H9 (cell line): ENCODE results near the gene CFC1B. TPM values are rescaled to one million over a fixed set of nuclear protein-coding genes. Genes with fewer than 3 reads are reported as not detected.
"Not testable (repeated sequence)": the region's sequence is repeated elsewhere in the genome, so short reads cannot be mapped to it uniquely, and the experiment has no call there.

ENCODE experiments used
- DNase-seq: peaks from one replicate; pipeline ENCODE4 v3.0.0-alpha.2; 2017
- H2AFZ ChIP-seq: one replicate; pipeline ENCODE4 v1.6.1; 2013; ENCODE audit warnings: mild to moderate bottlenecking, low read length, control low read depth, moderate library complexity
- H2AK5ac ChIP-seq: 2 replicates; pipeline ENCODE4 v1.6.1; 2013; ENCODE audit warnings: low read length, control low read depth, mixed read lengths; ENCODE audit not compliant: insufficient read length
- H2BK120ac ChIP-seq: one replicate; pipeline ENCODE4 v1.6.1; 2013; ENCODE audit warnings: low read depth, mild to moderate bottlenecking, low read length, control low read depth, inconsistent platforms; ENCODE audit not compliant: poor library complexity, severe bottlenecking
- H2BK12ac ChIP-seq: 2 replicates; pipeline ENCODE4 v1.6.1; 2013; ENCODE audit warnings: low read length, control low read depth, mixed read lengths, low read depth; ENCODE audit not compliant: insufficient read length
- H2BK15ac ChIP-seq: 2 replicates; pipeline ENCODE4 v1.6.1; 2013; ENCODE audit warnings: low read depth, low read length, control low read depth
- H2BK20ac ChIP-seq: one replicate; pipeline ENCODE4 v1.6.1; 2013; ENCODE audit warnings: low read depth, mild to moderate bottlenecking, low read length, control low read depth, inconsistent platforms; ENCODE audit not compliant: poor library complexity, severe bottlenecking
- H2BK5ac ChIP-seq: 2 replicates; pipeline ENCODE4 v1.6.1; 2013; ENCODE audit warnings: low read length, control low read depth, mixed read lengths; ENCODE audit not compliant: insufficient read length
- H3K14ac ChIP-seq: 2 replicates; pipeline ENCODE4 v1.6.1; 2013; ENCODE audit warnings: low read length, control low read depth; ENCODE audit not compliant: insufficient read depth
- H3K18ac ChIP-seq: 2 replicates; pipeline ENCODE4 v1.6.1; 2013; ENCODE audit warnings: low read depth, mild to moderate bottlenecking, mixed read lengths, low read length, control low read depth; ENCODE audit not compliant: insufficient read length
- H3K23ac ChIP-seq: 2 replicates; pipeline ENCODE4 v1.6.1; 2013; ENCODE audit warnings: low read length, control low read depth, mixed read lengths, low read depth; ENCODE audit not compliant: insufficient read length
- H3K23me2 ChIP-seq: 2 replicates; pipeline ENCODE4 v1.6.1; 2013; ENCODE audit warnings: low read depth, mild to moderate bottlenecking, mixed read lengths, low read length, control low read depth; ENCODE audit not compliant: insufficient read length, poor library complexity, severe bottlenecking
- H3K27ac ChIP-seq: 2 replicates; pipeline ENCODE4 v1.5.1; 2013; ENCODE audit warnings: low read length, control low read depth, mixed read lengths, low read depth; ENCODE audit not compliant: insufficient read length
- H3K27me3 ChIP-seq: 2 replicates; pipeline ENCODE4 v1.6.1; 2013; ENCODE audit warnings: low read length, control low read depth, inconsistent platforms; ENCODE audit not compliant: insufficient read depth
- H3K4ac ChIP-seq: 2 replicates; pipeline ENCODE4 v1.6.1; 2013; ENCODE audit warnings: low read depth, mild to moderate bottlenecking, control low read depth, inconsistent platforms, low read length, moderate library complexity
- H3K4me1 ChIP-seq: 2 replicates; pipeline ENCODE4 v1.6.1; 2013; ENCODE audit warnings: low read length, control low read depth, inconsistent platforms; ENCODE audit not compliant: insufficient read depth
- H3K4me2 ChIP-seq: 2 replicates; pipeline ENCODE4 v1.6.1; 2013; ENCODE audit warnings: low read length, control low read depth, mixed read lengths; ENCODE audit not compliant: insufficient read length, insufficient read depth
- H3K56ac ChIP-seq: 2 replicates; pipeline ENCODE4 v1.6.1; 2013; ENCODE audit warnings: low read depth, mild to moderate bottlenecking, mixed read lengths, low read length, control low read depth; ENCODE audit not compliant: insufficient read length
- H3K79me1 ChIP-seq: 2 replicates; pipeline ENCODE4 v1.6.1; 2013; ENCODE audit warnings: low read depth, mild to moderate bottlenecking, moderate library complexity, low read length, control low read depth, inconsistent platforms; ENCODE audit not compliant: insufficient read depth, poor library complexity, severe bottlenecking
- H3K79me2 ChIP-seq: 2 replicates; pipeline ENCODE4 v1.6.1; 2013; ENCODE audit warnings: low read length, control low read depth, inconsistent platforms; ENCODE audit not compliant: insufficient read depth
- H3K9ac ChIP-seq: 2 replicates; pipeline ENCODE4 v1.6.1; 2013; ENCODE audit warnings: low read length, control low read depth, mixed read lengths; ENCODE audit not compliant: insufficient read length; ENCODE audit errors: extremely low read depth
- H3K9me3 ChIP-seq: one replicate; pipeline ENCODE4 v1.6.1; 2013; ENCODE audit warnings: low read depth, low read length, inconsistent platforms; ENCODE audit not compliant: control insufficient read depth
- H3T11ph ChIP-seq: one replicate; pipeline ENCODE4 v1.6.1; 2013; ENCODE audit warnings: mild to moderate bottlenecking, low read length, control low read depth, inconsistent platforms
- H4K20me1 ChIP-seq: one replicate; pipeline ENCODE4 v1.6.1; 2013; ENCODE audit not compliant: control insufficient read depth, insufficient read length, insufficient read depth
- H4K5ac ChIP-seq: 2 replicates; pipeline ENCODE4 v1.6.1; 2013; ENCODE audit warnings: low read depth, mild to moderate bottlenecking, mixed read lengths, low read length, control low read depth; ENCODE audit not compliant: insufficient read length
- H4K8ac ChIP-seq: replicated peaks from 2 replicates; pipeline ENCODE4 v1.6.1; 2013; ENCODE audit warnings: low read length, control low read depth, mixed read lengths, low read depth; ENCODE audit not compliant: insufficient read length
- H4K91ac ChIP-seq: 2 replicates; pipeline ENCODE4 v1.6.1; 2013; ENCODE audit warnings: low read depth, mild to moderate bottlenecking, moderate library complexity, mixed read lengths, low read length, control low read depth; ENCODE audit not compliant: insufficient read length
- H3K27ac Mint-ChIP-seq, 3 experiments: 2 replicates in 2 of 3; 3 replicates in 1 of 3; pipeline ENCODE4 v1.8.0; 2020 to 2021; ENCODE audit warnings: mixed read lengths in 3 of 3, mild to moderate bottlenecking in 1 of 3, moderate library complexity in 1 of 3
- H3K27me3 Mint-ChIP-seq: 2 replicates; pipeline ENCODE4 v1.8.0; 2021; ENCODE audit warnings: low read depth, mild to moderate bottlenecking, moderate library complexity, mixed read lengths
- H3K36me3 Mint-ChIP-seq, 3 experiments: 2 replicates in 2 of 3; 3 replicates in 1 of 3; pipeline ENCODE4 v1.8.0; 2020 to 2021; ENCODE audit warnings: low read depth in 3 of 3, mixed read lengths in 3 of 3; ENCODE audit not compliant: insufficient read depth in 1 of 3
- H3K4me1 Mint-ChIP-seq, 2 experiments: 2 replicates each; pipeline ENCODE4 v1.8.0; 2020; ENCODE audit warnings: mixed read lengths in 2 of 2
- H3K4me3 Mint-ChIP-seq, 2 experiments: 2 replicates in 1 of 2; 3 replicates in 1 of 2; pipeline ENCODE4 v1.8.0; 2020 to 2021; ENCODE audit warnings: mild to moderate bottlenecking in 2 of 2, mixed read lengths in 2 of 2, moderate library complexity in 1 of 2
- H3K9me3 Mint-ChIP-seq, 2 experiments: 2 replicates in 1 of 2; 3 replicates in 1 of 2; pipeline ENCODE4 v1.8.0; 2020; ENCODE audit warnings: mild to moderate bottlenecking in 2 of 2, mixed read lengths in 2 of 2, moderate library complexity in 1 of 2
- WGBS: extraction: QIAGEN DNeasy Blood & Tissue Kit; methylation state at CpG from one replicate; pipeline ENCODE4 v1.1.7; 2013; ENCODE audit warnings: missing lambda C conversion rate, low lambda C conversion rate, mixed read lengths; ENCODE audit not compliant: insufficient read length; ENCODE audit errors: extremely low coverage; 5-methylcytosine and 5-hydroxymethylcytosine counted together
- total RNA-seq: library from RNA; stranded (reverse); gene quantifications from 2 replicates; pipeline ENCODE4 v1.2.1, GENCODE V29; 2021

CFC1B gene
- total RNA-seq, 1 experiment from 2014 or later = not detected

- not testable (repeated sequence) for H3K27ac ChIP-seq, H3K9ac ChIP-seq, H3K27me3 ChIP-seq, H2BK20ac ChIP-seq, H3K4ac ChIP-seq, H3K4me3 Mint-ChIP-seq, H3K18ac ChIP-seq, H3K4me1 Mint-ChIP-seq, H3K79me1 ChIP-seq, H3K23ac ChIP-seq, H4K20me1 ChIP-seq, H3K4me2 ChIP-seq, H4K8ac ChIP-seq, H3K23me2 ChIP-seq, H3K27ac Mint-ChIP-seq, H2BK15ac ChIP-seq, H3K79me2 ChIP-seq, H3K4me1 ChIP-seq, H4K91ac ChIP-seq, H3K36me3 Mint-ChIP-seq, H3K27me3 Mint-ChIP-seq, H2BK12ac ChIP-seq, H2BK120ac ChIP-seq, H3K9me3 Mint-ChIP-seq, H2BK5ac ChIP-seq, H4K5ac ChIP-seq, H3K14ac ChIP-seq, H2AK5ac ChIP-seq, H2AFZ ChIP-seq, H3K9me3 ChIP-seq, DNase-seq, H3K56ac ChIP-seq, H3T11ph ChIP-seq
- no CpG with 5 or more reads among the region's 3 CpGs for WGBS
Measured at GRCh38 chr2:130571929-130572328, 50.9 kb downstream of the CFC1B start.

- H2BK5ac ChIP-seq, H4K91ac ChIP-seq, H3K23ac ChIP-seq, H3K9me3 ChIP-seq, H4K5ac ChIP-seq, H2BK15ac ChIP-seq, H3K4me2 ChIP-seq, H3K4ac ChIP-seq, H2BK120ac ChIP-seq, H3K27ac ChIP-seq, H3K4me1 ChIP-seq, H3K27me3 Mint-ChIP-seq, H3K4me1 Mint-ChIP-seq, H3K79me1 ChIP-seq, H3K18ac ChIP-seq, H3K79me2 ChIP-seq, H3K9me3 Mint-ChIP-seq, H3K4me3 Mint-ChIP-seq, H4K20me1 ChIP-seq, H3K9ac ChIP-seq, H3K27me3 ChIP-seq, H2AK5ac ChIP-seq, H2BK12ac ChIP-seq, H3K56ac ChIP-seq, H3K14ac ChIP-seq, H3K23me2 ChIP-seq, H2BK20ac ChIP-seq, DNase-seq, H3K27ac Mint-ChIP-seq, H3T11ph ChIP-seq, H3K36me3 Mint-ChIP-seq, H4K8ac ChIP-seq, H2AFZ ChIP-seq: not testable (repeated sequence)
- no CpG with 5 or more reads among the region's 13 CpGs for WGBS
Measured at GRCh38 chr2:130574230-130574629, 53.2 kb downstream of the CFC1B start.
